ENCODE data around the gene HMCN2.

DNA sequence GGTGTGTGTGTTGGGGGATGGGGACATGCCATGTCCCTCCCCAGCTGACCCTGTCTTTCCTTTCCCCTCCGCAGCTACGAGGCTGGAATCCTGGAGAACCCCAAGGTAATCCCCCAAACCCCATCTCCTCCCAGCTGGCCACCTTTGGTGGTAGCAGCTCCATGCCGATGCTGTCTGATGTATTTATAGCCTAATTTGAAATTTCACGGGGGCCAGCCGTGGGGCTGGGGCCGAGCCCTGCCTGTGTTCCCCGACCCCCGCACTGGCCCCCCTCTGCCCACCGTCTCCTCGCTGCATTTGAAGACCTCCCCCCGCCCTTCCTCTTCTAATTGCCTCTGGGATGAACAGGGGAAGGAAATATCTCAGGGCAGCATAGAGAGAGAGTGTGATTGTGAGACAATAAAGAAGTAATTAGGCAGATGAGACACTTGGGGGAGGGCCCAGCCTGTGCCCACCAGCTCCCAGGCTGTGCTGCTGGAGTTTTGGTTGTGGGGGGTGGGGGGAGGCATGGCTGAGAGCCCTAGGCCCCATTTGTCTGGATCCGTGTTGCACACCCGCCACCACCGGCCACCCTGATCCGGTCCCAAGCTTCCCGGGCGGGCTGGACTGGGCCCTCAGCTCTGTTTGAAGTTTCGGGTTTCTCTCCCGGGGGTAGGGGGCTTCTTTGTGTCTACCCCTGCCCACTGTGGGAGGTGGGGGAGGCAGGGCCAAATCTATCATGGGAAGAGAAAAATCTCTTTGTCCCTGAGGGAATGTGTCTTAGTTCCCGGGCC is 206.0 kb downstream of the HMCN2 start:
- TF ChIP-seq POLR2AphosphoS5 (IDR thresholded peaks at IDR 0.05) (no peak), POLR2A (IDR thresholded peaks at IDR 0.05) (no peak)
